Trophoblast cell (in vitro differentiated cells and primary cell): Measurements from ENCODE around the gene CD79B.

Experiments
- DNase-seq, 2 donors: peaks; one replicate each; pipeline ENCODE4 v3.0.0-alpha.2; 2016
- H2AFZ ChIP-seq: 2 replicates; pipeline ENCODE4 v1.6.1; 2013; ENCODE audit warnings: low read length, moderate library complexity, mild to moderate bottlenecking; ENCODE audit not compliant: insufficient read depth, poor library complexity
- H2AK5ac ChIP-seq: 2 replicates; pipeline ENCODE4 v1.6.1; 2013; ENCODE audit warnings: mild to moderate bottlenecking, low read length
- H2BK120ac ChIP-seq: 2 replicates; pipeline ENCODE4 v1.6.1; 2013; ENCODE audit warnings: low read length, mild to moderate bottlenecking, moderate library complexity; ENCODE audit not compliant: insufficient read depth, poor library complexity
- H2BK12ac ChIP-seq: 2 replicates; pipeline ENCODE4 v1.6.1; 2013; ENCODE audit warnings: mild to moderate bottlenecking, low read length, moderate library complexity
- H2BK5ac ChIP-seq: 2 replicates; pipeline ENCODE4 v1.6.1; 2013; ENCODE audit warnings: low read length, low read depth, moderate library complexity, mild to moderate bottlenecking; ENCODE audit not compliant: poor library complexity
- H3K14ac ChIP-seq: 2 replicates; pipeline ENCODE4 v1.6.1; 2013; ENCODE audit warnings: mild to moderate bottlenecking, low read length
- H3K18ac ChIP-seq: 2 replicates; pipeline ENCODE4 v1.6.1; 2013; ENCODE audit warnings: mild to moderate bottlenecking, low read length
- H3K23ac ChIP-seq: 2 replicates; pipeline ENCODE4 v1.6.1; 2013; ENCODE audit warnings: low read length
- H3K27ac ChIP-seq: 2 replicates; pipeline ENCODE4 v1.5.1; 2013; ENCODE audit warnings: low read depth, mild to moderate bottlenecking, inconsistent platforms, low read length, moderate library complexity
- H3K27me3 ChIP-seq: 2 replicates; pipeline ENCODE4 v1.6.1; 2013; ENCODE audit warnings: inconsistent platforms, mild to moderate bottlenecking, low read length, moderate library complexity; ENCODE audit not compliant: insufficient read depth
- H3K36me3 ChIP-seq, 2 experiments: 1 replicate in 1 of 2; 2 replicates in 1 of 2; pipeline ENCODE4 v1.6.1; 2013; ENCODE audit warnings: low read length in 2 of 2, mild to moderate bottlenecking in 2 of 2, moderate library complexity in 1 of 2; ENCODE audit not compliant: insufficient read depth in 2 of 2, control insufficient read depth in 1 of 2
- H3K4ac ChIP-seq: 2 replicates; pipeline ENCODE4 v1.6.1; 2013; ENCODE audit warnings: low read depth, mild to moderate bottlenecking, low read length, moderate library complexity
- H3K4me1 ChIP-seq, 2 experiments: 1 replicate in 1 of 2; 2 replicates in 1 of 2; pipeline ENCODE4 v1.6.1; 2013; ENCODE audit warnings: low read length in 2 of 2, mild to moderate bottlenecking in 2 of 2, moderate library complexity in 1 of 2; ENCODE audit not compliant: insufficient read depth in 2 of 2, control insufficient read depth in 1 of 2
- H3K4me2 ChIP-seq: 2 replicates; pipeline ENCODE4 v1.6.1; 2013; ENCODE audit warnings: inconsistent platforms, mild to moderate bottlenecking, low read length, moderate library complexity
- H3K4me3 ChIP-seq: 2 replicates; pipeline ENCODE4 v1.5.1; 2013; ENCODE audit warnings: mild to moderate bottlenecking, low read depth, low read length, inconsistent platforms
- H3K79me1 ChIP-seq: one replicate; pipeline ENCODE4 v1.6.1; 2013; ENCODE audit warnings: low read length
- H3K79me2 ChIP-seq: 2 replicates; pipeline ENCODE4 v1.6.1; 2013; ENCODE audit warnings: low read length, mild to moderate bottlenecking; ENCODE audit not compliant: control insufficient read depth, insufficient read depth, poor library complexity
- H3K9ac ChIP-seq: 2 replicates; pipeline ENCODE4 v1.6.1; 2013; ENCODE audit warnings: mild to moderate bottlenecking, low read length
- H3K9me3 ChIP-seq: 2 replicates; pipeline ENCODE4 v1.6.1; 2013; ENCODE audit warnings: low read depth, mild to moderate bottlenecking, control low read depth, inconsistent platforms, low read length; ENCODE audit not compliant: insufficient read depth
- H4K12ac ChIP-seq: 2 replicates; pipeline ENCODE4 v1.6.1; 2013; ENCODE audit warnings: low read depth, mild to moderate bottlenecking, low read length, moderate library complexity
- H4K8ac ChIP-seq: 2 replicates; pipeline ENCODE4 v1.6.1; 2013; ENCODE audit warnings: low read depth, mild to moderate bottlenecking, low read length, moderate library complexity
- H4K91ac ChIP-seq: one replicate; pipeline ENCODE4 v1.6.1; 2013; ENCODE audit warnings: low read depth, mild to moderate bottlenecking, low read length, moderate library complexity
- WGBS: extraction: QIAGEN DNeasy Blood & Tissue Kit; methylation state at CpG from one replicate; pipeline ENCODE4 v1.1.7; 2013; ENCODE audit warnings: missing lambda C conversion rate; ENCODE audit not compliant: insufficient read length, insufficient coverage; ENCODE audit errors: extremely low coverage; 5-methylcytosine and 5-hydroxymethylcytosine counted together

The CD79B gene

GRCh38 chr17:63956296-63956920, 24.3 kb upstream of the CD79B start:
- Histone ChIP-seq H4K12ac (no peak overlapping the region), H3K9ac (no peak overlapping the region), H3K27me3 (no peaks in the 10 kb centered on the region), H2AFZ (no peak overlapping the region), H4K8ac (no peak overlapping the region), H3K18ac (no peak overlapping the region), H4K91ac (no peak overlapping the region), H2AK5ac (no peak overlapping the region), H3K79me2 (no peaks in the 10 kb centered on the region), H3K14ac (no peak overlapping the region), H3K4me3 (no peak overlapping the region), H2BK120ac (no peak overlapping the region), H2BK12ac (no peak overlapping the region), H3K4ac (no peak overlapping the region), H3K79me1 (no peaks in the 10 kb centered on the region), H2BK5ac (no peak overlapping the region), H3K4me1 (no peaks in the 10 kb centered on the region), H3K27ac (no peak overlapping the region), H3K36me3 (no peaks in the 10 kb centered on the region), H3K23ac (no peak overlapping the region), H3K4me2 (no peak overlapping the region), H3K9me3 (peaks cover 4% of the 10 kb centered on the region)
- WGBS, result no CpG with 5 or more reads among the region's 5 CpGs
- DNase-seq, result peak in 1 of 2 donors; percentile 16

- Histone ChIP-seq H4K91ac (no peak overlapping the region), H3K4ac (no peak overlapping the region), H3K79me1 (no peaks in the 10 kb centered on the region), H3K4me1 (no peaks in the 10 kb centered on the region), H2BK120ac (no peak overlapping the region), H3K4me3 (no peak overlapping the region), H3K36me3 (no peaks in the 10 kb centered on the region), H3K79me2 (no peaks in the 10 kb centered on the region), H3K9ac (no peak overlapping the region), H3K14ac (no peak overlapping the region), H2BK5ac (no peak overlapping the region), H2BK12ac (no peak overlapping the region), H2AK5ac (no peak overlapping the region), H3K23ac (no peak overlapping the region), H3K9me3 (peaks cover 5% of the 10 kb centered on the region), H3K4me2 (no peak overlapping the region), H3K18ac (no peak overlapping the region), H4K12ac (no peak overlapping the region), H3K27me3 (no peaks in the 10 kb centered on the region), H3K27ac (no peak overlapping the region), H4K8ac (no peak overlapping the region), H2AFZ (no peak overlapping the region)
- WGBS, result no CpG with 5 or more reads among the region's 4 CpGs
- no peak for DNase-seq
Measured at GRCh38 chr17:63955791-63956190, 23.7 kb upstream of the CD79B start.

GRCh38 chr17:63955232-63955631, 23.1 kb upstream of the CD79B start:
- Histone ChIP-seq H3K4ac (no peak overlapping the region), H4K91ac (no peak overlapping the region), H3K27ac (no peak overlapping the region), H4K8ac (no peak overlapping the region), H3K9me3 (peaks cover 4% of the 10 kb centered on the region), H3K4me1 (no peaks in the 10 kb centered on the region), H3K36me3 (no peaks in the 10 kb centered on the region), H3K4me3 (no peak overlapping the region), H3K14ac (no peak overlapping the region), H3K9ac (no peak overlapping the region), H2BK12ac (no peak overlapping the region), H3K27me3 (no peaks in the 10 kb centered on the region), H2BK5ac (no peak overlapping the region), H2AK5ac (no peak overlapping the region), H3K4me2 (no peak overlapping the region), H3K23ac (no peak overlapping the region), H4K12ac (no peak overlapping the region), H2BK120ac (no peak overlapping the region), H3K79me2 (no peaks in the 10 kb centered on the region), H3K79me1 (no peaks in the 10 kb centered on the region), H2AFZ (no peak overlapping the region), H3K18ac (no peak overlapping the region)
- no CpG with 5 or more reads among the region's 11 CpGs for WGBS
- no peak for DNase-seq

GRCh38 chr17:63954402-63955063, 22.4 kb upstream of the CD79B start:
- Histone ChIP-seq H4K12ac (no peak overlapping the region), H3K9ac (no peak overlapping the region), H3K4me2 (no peak overlapping the region), H2AFZ (no peak overlapping the region), H3K27me3 (no peaks in the 10 kb centered on the region), H3K18ac (no peak overlapping the region), H3K4me3 (no peak overlapping the region), H2BK120ac (no peak overlapping the region), H3K36me3 (no peaks in the 10 kb centered on the region), H3K14ac (no peak overlapping the region), H3K4ac (no peak overlapping the region), H3K23ac (no peak overlapping the region), H2BK5ac (no peak overlapping the region), H4K8ac (no peak overlapping the region), H4K91ac (no peak overlapping the region), H3K27ac (no peak overlapping the region), H3K9me3 (peaks cover 4% of the 10 kb centered on the region), H3K4me1 (no peaks in the 10 kb centered on the region), H3K79me2 (no peaks in the 10 kb centered on the region), H2BK12ac (no peak overlapping the region), H2AK5ac (no peak overlapping the region), H3K79me1 (no peaks in the 10 kb centered on the region)
- DNase-seq, result peak; percentile 23 to 42
- no CpG with 5 or more reads among the region's 11 CpGs for WGBS
